Posterior vena cava (tissue), 2 donors: ENCODE results near the gene NAT10. TPM values are rescaled to one million over a fixed set of nuclear protein-coding genes. Genes with fewer than 3 reads are reported as not detected.

Source experiments
- DNase-seq: peaks from one replicate; pipeline ENCODE4 v3.0.0-alpha.2; 2020; ENCODE audit warnings: low spot score
- intact Hi-C, 2 donors: fragments of 100-400 bp; cut with DNase I; formaldehyde crosslinking; loops; one replicate each; pipeline versions ENCODE4 v1.14.1 to v1.14.2; 2022 to 2023
- total RNA-seq, 2 donors: library from RNA; stranded (reverse); fragmentation: NEBNext Ultra II Directional; extraction: Animal tissue kit (Norgen Biotek cat#: 25700); gene quantifications; one replicate each; pipeline ENCODE4 v1.2.1, GENCODE V29; 2021
- donor health status: DM: yes; HTN: yes; CAD: no.
- donor health status: DM: yes; HTN: yes; CAD: no.

The NAT10 gene
- total RNA-seq, 2 donors from 2014 or later = 30.9 to 34.7 TPM

DNA sequence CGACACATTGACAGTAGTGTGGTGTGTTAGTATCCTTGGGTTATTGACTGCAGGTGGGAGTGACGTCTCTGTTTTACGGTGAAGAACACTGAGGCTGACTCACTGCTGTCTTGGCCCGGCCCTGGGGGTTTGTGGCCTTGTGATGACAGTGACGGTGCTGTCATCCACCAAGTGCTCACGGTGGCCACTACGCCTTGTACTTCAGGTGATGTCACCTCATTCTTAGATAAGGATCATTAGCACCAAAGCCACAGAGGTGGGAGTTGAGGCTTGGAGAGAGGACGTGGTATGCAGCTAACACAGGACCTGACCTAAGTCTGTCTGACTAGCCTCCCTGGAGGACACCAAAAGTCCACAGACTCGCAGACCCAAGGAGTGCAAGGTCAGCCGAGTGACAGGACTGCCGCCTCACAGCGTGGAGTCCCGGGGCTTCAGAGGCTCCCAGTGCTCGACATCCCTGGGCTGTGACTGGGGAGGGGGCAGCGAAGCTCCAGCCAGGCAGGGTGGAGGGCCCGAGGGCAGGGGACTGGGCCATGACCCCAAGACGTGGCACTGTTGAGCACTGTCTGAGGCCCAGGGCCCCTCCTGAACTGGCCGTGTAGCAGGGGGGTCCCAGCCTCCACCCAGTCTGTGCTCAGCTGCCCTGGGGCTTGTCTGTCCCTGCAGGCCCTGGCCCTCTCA lies 56.5 kb downstream of the NAT10 start:
- intact Hi-C loops = no loop called here
- no peak for DNase-seq

DNA sequence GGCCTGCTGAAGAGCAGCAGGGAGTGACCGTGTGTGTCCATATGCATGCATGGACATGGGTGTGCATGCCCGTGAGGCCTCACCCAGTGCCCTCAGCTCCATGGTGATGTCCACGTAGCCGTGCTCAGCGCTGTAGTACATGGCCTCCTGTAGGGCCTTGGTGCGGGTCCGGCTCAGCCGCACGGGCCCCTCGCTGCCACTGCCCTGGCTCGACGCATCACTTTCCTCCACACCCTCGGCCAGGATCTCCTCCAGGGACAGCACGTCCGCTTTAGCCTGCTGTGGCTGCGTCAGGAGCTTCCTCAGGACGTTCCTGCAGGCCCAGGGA lies 57.0 kb downstream of the NAT10 start:
- DNase-seq = no peak
- intact Hi-C loops = no loop called here

DNA sequence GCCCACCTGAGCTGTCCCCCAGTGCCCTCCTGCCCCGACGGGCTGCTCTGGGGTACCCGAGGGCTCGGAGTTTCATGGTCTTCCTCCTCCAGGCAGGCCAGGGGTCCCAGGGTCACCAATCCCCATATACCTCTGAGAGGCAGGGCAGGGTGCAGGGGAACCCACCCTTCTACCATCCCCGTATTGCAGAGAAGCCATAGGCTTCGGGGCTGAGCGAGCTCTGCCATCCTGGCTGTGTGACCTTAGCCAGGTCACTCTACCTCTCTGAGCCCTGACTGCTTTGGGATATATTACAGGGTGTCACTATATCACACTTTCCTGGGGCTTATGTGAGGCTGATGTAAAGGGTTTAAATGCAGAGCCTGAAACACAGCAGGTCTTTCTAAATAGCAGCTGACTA lies 57.4 kb downstream of the NAT10 start:
- no peak for DNase-seq
- intact Hi-C loops = no loop called here

DNA sequence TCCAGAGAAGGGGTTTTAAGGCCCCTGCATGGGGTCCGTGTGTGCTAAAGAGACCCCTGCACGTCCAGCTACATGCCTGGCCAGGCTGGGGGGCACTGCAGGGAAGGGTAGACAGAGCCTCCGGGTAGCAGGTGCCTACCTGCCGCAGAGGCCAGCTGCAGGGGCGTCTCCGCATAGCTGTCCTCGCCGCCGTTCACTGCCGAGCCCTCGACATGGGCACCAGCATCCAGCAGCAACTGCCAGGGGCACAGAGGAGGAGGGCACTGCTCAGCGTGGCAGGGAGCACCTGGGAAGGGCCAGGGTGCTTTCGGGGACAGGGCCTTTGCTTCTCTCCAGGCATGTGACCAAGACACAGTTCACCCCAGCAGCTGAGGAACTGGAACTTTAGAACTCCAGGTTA lies 59.7 kb downstream of the NAT10 start:
- no peak for DNase-seq
- intact Hi-C loops = no loop called here

DNA sequence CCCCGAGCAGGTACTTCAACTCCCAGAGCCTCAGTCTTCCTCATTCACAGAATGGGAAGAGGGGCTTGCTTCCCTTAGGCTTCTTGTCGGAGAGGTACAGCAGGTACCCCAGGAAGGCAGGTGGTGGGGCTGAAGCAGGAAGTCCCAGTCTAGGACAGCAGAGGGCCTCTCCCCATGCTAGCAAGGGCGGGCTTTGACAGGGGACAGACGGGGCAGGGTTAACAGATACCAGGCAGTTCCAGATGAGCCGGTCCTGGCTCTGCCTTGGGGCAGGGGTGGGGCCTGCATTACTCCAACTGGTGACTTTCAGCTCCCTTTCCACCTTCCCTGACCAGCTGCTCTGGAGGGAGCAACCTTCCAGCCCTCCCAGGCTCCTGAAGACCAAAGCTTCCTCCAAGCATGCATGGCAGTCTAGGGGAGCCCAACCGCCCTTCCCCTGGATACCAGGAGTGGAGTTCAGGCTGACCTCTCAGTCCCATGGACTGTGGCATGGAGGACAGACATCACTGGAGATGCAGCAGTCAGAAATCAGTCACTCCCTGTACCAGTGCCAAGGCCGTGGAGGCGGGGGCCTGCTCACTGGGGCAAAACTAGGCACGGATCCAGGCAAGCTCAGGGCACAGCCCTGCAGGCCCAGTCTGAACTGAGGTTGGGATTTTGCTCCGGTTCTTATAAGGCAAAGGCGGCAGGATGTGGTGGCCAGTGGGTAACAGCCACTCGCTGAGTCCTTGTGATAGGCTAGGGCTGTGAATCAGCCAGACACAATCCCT lies 60.5 kb downstream of the NAT10 start:
- no peak for DNase-seq
- intact Hi-C loops = loop anchor here in 1 of 2 donors (1.0 kb wide), 1 partner anchor 17 kb away; no protein-coding TSS in a partner anchor

DNA sequence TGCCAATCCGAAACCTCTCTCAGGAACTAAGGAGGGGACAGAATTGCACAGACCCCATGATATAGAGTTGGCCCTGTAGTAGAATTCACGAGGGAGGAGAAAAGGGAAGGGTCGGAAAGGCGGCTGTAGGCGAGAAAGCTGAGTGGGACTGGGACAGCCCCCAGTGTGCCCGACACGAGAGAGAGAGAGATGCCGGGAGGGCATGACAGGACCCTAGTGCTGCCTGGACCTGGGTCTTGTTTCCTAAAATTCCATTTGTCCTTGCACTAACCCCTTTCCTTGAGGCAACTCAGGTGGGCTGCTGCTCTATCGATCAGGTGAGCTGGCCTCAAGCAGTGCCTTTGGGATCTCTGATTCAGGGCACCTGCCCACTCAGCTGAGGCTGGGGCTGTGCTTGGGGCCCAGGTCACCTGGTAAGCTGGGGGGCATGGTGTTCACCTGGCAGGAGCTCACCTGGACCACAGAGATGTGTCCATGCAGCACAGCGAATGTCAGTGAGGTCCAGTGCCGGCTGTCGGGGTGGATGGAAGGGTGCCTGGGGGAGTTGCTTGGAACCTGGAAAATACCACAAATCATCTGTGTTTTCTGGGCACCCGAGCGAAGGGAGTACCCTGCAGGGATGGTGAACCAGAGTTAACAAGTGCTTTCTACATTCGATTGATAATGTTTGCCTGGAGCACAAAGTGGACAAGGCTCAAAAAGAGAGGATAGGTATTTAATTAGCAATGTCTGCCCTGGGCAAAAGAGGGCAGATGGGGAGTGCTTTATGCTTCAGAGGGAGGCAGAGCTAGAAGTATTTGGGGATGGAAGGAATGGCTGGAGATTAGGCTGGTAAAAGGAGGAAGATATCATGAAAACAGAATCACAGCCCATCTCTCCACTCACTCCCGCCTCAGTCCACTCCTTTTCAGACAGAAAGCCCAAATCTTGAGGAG lies 61.6 kb downstream of the NAT10 start:
- DNase-seq = no peak
- intact Hi-C loops = loop anchor here in 1 of 2 donors (1.0 kb wide), 1 partner anchor 16 kb away; no protein-coding TSS in a partner anchor

DNA sequence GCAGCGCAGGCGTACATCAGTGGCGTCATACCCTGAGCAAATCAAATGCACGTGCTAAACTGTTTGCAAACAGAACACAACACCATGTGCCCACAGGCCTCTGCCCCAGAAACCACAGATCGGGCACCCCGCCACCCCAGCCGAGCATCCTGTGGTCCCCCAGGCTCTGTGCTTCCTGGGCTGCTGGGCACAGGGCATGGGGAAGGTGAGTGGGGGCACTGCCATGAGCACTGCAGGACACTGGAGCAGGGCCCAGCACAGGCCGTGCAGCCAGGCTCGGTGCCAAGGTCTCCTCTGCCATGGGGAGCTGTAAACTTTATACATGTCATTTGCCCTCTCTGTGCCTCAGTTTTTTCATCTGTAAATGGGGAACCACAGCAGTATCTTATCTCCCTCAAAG lies 62.5 kb downstream of the NAT10 start:
- DNase-seq = no peak
- intact Hi-C loops = no loop called here

DNA sequence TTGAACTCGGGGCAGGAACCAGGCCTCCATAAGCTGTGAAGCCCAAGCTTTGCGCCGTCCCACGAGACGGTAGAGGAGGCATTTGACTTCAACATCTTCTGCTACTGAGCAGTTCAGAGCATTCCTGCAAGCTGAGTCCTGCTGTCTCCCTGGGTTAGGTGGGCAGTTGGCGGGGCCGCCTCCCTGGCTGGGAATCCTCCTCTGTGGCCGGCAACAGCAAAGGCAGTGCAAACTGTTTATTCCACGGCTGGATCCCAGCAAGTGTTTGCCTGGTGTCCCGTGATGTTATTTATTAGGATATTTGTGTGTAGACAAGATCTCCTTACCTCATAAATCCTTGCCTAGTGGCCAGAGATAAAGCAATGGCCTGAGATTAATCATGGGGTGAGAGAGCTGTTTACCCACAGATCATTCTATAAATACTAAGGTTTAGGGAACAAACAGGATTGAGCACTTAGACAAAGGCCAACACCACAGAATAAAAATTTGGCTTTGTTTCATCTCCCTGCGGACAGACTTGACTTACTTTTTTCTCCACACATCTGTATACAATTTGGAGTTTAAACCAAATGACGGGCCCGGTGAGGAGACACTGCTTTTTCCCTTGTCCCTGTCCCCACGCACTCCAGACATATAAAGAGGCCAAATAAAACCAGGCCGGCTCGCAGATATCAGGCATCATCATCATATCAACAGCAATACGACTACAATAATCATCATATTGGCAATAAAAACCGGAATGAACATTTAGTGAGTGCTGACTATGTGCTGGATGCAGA lies 63.4 kb downstream of the NAT10 start:
- intact Hi-C loops = no loop called here
- no peak for DNase-seq

DNA sequence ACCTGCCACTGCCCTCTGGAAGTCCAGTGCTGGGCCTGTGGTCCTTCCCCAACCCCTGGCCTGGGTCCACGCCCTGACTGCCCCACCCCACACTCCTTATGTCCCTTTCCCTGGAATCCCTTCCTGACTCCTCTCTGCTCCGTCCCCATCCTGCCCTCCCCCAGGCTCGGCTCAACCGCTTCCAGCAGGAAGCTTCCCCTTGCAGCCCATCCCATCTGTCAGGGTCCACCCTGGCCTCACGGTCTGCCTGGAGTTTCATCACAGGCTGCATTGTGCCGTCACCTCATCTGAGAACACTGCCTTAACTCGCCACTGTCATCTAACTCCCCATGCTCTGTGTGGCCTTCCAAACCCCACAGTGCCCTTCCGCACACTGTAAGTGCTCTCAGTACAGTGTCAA lies 64.3 kb downstream of the NAT10 start:
- intact Hi-C loops = loop anchor here (5.0 kb wide), 2 partner anchors 83 to 188 kb away; partner anchors contain the start of gene ABTB2 (in 1 of the 2)
- DNase-seq = no peak

DNA sequence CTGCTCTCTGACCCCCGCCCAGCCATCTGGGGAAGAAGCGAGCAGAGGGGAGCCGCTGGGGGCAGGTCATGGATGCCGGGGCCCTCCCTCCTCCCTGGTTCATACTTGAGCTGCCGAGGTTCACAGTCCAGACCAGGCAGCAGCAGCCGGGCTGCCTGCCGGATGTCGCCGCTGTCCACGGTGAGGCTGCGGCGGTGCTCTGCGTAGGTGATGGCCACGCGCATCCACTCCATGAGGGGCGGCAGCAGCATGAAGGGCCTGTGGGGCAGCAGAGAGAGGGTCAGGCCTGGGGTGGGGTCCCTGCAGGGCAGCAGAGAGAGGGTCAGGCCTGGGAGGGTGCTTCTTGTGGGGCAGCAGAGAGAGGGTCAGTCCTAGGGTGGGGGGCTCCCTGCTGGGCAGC lies 67.6 kb downstream of the NAT10 start:
- DNase-seq = no peak
- intact Hi-C loops = loop anchor here (5.0 kb wide), 2 partner anchors 79 to 184 kb away; partner anchors contain the start of gene ABTB2 (in 1 of the 2)

DNA sequence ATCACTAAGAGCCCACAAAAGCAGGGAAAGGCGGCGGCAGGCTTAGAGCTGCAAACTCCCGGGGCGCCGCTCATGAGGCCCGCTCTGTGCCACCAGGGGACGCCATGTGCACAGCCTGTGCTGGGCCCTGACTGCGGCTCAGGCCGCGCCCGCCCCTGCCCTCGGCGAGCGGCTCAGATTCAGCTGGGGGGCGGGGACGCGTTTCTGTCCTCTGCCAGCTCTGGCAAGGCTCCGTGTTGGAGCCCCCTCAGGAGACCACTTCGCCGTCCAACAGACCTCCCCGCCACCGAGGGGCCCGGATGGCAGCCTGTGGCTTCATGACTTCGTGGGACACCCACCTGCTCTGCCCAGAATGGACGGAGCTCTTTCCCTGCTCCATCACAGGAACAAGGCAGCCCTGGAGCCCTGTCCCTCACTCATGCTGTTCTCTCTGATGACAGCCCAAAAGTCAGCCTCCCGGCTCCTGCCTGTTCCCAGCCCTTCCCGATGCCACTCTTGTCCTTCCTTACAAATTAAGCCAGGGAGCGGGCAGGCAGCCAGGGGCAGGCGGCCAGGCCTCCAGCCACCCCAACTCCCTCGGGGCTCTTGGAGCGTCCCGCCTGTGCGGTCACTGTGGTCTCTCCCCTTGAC lies 69.1 kb downstream of the NAT10 start:
- DNase-seq = peak; percentile 95
- intact Hi-C loops = loop anchor here (2.0 to 5.0 kb wide), 3 partner anchors 78 to 184 kb away; partner anchors contain the start of gene ABTB2 (in 2 of the 2)

DNA sequence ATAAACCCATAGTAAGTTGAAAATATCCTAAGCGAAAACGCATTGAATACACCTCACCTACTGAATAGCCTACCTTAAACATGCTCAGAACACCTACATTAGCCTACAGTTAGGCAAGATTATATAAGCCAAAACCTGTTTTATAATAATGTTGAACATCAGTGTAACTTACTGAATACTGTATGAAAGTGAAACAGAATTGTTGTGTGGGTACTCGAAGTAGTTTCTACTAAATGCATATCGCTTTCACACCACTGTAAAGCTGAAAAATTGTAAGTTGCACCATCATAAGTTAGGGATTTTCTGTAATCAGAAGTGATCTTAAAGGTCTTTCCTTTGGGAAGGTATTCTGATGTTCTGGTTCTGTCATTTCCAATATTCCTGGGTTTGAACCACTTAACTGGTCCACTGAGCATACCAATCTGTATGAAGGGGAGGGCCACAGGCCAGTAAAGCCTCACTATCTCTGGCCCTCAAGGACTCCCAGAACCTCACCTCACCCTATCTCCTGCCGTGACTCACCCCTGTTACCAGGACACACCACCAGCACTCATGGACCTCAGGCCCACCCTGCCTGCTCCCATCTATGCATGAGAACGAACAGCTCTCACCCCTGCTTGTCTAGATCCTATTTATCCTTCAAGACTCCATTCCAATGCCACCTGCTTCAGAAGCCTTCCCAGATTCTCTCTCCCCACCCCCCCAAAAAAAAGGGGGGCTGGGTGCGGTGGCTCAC lies 70.0 kb downstream of the NAT10 start:
- no peak for DNase-seq
- intact Hi-C loops = loop anchor here in 1 of 2 donors (2.0 kb wide), 1 partner anchor 183 kb away; the partner anchor contains the start of gene ABTB2

DNA sequence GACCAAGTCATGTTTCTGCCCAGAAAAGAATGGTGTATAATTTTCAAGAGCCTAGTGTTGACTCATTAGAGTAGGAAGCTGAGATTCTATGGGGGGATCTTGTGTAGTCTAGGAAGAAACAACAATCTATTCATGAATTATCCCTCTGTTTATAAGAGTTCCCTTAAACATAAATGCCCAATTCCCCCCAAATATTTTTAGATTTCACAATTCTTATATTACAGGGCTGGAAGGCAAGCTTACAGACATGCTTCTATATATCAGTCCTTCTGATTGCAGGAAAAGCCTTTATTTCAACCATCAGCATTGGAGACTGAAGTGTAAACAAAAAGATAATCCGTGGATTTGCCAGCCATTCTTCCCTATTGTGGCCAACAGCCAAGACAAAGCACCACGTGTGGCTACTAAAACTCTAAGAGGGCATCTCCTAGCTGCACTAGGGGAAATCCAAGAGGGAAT lies 71.4 kb downstream of the NAT10 start:
- DNase-seq = no peak
- intact Hi-C loops = no loop called here

DNA sequence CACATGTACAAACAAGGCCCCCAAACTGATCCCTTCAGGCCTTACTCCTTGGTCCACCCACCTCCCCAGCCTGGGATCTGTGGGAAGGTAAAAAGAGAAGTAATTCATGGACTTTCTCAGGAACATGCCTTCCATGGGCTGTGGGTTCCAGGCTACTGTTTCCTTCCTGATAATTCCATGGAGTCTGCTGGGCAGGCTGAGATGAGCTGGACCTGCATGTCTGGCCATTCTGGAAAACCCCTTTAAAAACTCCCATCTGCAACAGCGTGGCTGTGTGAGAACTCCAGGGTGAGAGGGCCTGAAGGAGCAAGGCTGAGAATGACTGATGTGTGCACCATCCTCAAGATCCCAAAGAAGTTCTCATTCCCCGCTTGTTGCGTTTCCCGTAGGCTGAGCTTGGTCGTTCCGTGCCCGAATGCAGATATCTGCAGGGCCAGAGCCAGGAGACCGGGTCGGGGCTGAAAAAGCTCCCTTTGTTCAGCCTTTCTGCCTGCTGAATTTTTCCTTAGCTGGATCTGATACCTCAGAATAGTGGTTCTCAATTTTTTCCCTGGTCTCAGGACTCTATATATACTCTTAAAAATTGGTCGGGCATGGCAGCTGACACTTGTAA lies 72.9 kb downstream of the NAT10 start:
- DNase-seq = no peak
- intact Hi-C loops = no loop called here

DNA sequence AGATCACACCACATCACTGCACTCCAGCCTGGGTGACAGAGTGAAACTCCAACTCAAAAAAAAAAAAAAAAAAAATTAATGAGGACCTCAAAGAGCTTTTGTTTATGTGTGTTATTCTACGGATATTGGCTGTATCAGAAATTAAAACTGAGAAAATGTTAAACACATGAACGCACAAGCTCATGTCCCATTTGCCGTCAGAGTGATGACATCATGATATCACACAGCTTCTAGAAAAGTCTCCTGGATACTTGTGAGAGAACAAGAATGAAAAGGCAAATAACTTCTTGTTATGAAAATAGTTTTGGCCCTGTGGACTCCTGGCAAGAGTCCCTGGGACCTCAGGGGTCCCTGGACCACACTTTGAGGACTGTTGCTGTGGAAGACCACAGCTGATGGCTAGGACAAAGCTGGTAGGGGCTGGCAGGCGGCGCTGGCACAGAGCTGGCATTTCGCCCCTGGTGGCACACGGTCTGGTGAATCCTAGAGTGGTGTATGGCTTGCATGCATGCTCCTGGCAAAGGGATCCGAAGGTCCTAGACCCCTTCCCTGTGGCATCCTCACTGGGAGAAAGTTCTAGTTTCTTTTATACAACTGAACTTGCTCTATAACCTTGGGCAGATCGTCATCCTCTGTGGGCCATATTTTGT lies 73.7 kb downstream of the NAT10 start:
- intact Hi-C loops = no loop called here
- DNase-seq = no peak

DNA sequence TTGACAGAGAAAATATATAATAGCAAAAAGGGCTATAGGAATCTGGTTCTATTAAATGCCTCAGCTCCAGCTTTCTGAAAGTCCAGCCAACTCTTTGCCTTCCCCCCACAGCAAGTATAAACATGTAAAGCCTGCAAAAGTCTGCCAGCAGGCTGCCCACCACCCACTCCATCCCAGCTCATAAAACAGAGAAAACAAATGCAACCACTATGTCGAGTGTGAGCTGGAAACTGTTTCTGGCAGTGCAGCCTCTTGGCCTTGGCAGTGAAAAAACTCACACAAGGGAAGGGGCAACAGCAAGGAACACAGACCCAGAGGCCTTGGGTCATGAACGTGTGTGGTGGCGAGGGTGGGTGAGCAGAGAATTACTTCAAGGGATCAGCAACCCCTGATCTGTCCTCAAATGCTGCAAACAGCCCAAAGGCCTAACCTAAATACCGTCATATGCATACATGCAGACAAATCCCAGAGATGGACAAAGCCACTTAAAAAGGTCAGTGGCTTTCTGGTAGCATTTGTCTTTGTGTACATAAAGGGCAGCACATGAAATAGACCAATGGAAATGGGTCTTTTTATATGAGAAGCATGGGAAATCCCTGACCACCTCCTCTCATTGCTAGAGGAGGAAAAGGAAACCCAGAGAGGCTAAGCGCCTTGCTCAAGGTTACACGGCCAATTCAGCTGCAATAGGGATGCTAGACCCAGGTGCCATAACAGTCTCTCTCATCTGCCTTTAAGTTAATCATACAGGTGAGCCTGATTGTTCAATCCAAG lies 74.8 kb downstream of the NAT10 start:
- no peak for DNase-seq
- intact Hi-C loops = no loop called here
